ENCODE data around the gene HOXC11.

The HOXC11 gene

DNA sequence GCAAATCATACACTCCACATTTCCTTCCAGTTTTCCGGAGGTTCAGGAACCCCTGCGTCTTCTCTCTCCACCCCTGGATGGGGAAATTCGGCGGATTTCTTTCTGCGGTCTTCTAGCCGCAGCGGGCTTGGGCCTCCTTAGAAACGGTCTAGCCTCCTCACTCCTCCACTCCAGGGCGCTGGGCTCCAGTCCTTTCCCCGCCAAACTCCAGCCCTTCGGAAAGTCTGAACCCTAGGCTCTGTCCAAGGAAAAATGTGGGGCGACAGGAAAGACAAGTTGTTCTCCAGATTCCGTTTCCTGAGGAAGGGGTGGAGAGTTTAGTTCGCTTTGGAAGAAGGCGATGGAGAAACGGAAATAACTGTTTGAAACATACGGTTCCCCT lies 10.6 kb downstream of the HOXC11 start:
- no peak for DNase-seq

DNA sequence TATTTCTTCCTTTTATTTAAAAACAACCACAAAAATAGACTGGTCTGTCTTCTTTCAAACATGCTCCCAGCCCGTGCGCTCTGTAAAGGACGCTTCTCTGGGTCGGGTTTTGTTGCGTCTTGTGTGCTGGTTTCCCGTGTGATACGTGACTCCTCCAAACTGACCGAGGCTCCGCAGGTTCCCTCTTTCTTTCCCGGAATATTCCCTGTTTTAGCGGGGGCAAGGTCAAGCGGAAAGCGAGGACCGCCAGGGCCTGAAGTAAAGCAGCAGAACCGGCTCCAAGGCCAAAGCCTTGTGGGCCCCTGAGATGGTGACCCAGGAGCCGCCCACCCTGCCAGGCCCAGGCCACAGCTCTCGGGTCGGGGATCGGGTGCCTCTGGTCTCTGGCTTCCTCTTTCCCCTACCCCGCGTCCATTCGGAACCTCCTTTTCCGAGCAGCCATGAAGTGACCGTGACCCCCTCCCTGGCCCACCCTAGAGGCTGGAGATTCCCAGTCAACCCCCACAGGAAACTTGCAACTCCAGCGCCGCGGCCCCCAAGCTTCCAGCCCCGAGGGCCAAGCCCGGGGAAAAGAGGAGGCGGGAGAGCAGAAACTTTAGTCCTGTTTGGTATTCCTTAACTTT lies 11.1 kb downstream of the HOXC11 start:
- no peak for DNase-seq

DNA sequence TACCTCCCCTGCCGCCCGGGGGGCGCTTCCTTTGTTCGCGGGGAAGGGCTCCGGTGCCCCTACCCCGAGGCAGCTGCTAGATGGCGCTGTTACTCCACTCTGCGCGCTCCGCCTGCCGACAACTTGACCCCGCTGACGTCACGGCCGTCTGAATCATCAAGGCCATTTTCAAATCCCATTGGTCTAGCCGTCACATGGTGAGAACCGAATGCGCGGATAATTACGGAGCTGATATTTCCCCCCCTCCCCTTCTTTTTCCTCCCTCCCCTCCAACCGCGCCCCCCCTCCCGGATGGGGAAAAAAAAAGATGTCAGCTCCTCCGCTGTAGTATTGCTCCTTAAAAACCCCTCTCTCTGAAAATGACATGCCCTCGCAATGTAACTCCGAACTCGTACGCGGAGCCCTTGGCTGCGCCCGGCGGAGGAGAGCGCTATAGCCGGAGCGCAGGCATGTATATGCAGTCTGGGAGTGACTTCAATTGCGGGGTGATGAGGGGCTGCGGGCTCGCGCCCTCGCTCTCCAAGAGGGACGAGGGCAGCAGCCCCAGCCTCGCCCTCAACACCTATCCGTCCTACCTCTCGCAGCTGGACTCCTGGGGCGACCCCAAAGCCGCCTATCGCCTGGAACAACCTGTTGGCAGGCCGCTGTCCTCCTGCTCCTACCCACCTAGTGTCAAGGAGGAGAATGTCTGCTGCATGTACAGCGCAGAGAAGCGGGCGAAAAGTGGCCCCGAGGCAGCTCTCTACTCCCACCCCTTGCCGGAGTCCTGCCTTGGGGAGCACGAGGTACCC lies 12.2 kb downstream of the HOXC11 start, which contains the start of gene HOXC10:
TSS of gene HOXC10 (plus strand) at position 246 of the 791 bp plus-strand sequence. CDS start at position 360, 114 bp downstream.
- DNase-seq = peak in 26 of 58 donors; percentile 1 to 55 (median 12)

DNA sequence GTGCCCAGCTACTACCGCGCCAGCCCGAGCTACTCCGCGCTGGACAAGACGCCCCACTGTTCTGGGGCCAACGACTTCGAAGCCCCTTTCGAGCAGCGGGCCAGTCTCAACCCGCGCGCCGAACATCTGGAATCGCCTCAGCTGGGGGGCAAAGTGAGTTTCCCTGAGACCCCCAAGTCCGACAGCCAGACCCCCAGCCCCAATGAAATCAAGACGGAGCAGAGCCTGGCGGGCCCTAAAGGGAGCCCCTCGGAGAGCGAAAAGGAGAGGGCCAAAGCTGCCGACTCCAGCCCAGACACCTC lies 12.7 kb downstream of the HOXC11 start:
- DNase-seq = no peak

DNA sequence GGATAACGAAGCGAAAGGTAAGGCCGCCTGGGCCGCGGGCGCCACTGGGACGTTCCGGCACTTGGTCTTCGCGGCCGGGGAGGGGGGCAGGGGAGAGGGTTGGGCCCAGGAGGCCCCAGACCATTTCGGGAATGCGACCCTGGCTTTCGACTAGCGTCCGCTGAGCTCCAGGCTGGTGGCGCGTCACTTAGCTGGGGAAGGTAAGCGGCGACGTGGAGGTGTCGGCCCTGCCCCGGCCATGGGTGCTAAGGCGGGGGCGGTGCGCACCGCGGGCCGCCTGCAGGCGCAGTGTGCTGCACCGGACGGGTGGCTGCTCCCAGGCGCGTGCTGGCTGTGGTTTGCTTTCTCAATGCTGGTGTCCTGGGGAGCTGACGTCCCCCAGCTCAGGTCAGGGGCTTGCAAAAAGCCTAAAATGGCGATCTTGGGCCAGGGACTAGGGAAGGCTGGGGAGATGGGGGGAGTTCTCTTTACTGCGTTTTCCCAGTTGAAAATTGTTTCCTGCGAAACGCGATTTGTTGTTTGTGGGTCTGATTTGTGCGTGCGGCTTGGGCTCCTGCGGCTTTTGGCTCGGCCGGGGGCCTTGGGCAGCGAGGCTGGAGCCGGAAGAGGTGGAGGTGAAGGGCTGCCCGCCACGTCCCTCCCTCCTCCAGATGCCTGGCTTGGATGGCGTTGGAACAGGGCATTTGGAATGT lies 13.2 kb downstream of the HOXC11 start:
- no peak for DNase-seq

DNA sequence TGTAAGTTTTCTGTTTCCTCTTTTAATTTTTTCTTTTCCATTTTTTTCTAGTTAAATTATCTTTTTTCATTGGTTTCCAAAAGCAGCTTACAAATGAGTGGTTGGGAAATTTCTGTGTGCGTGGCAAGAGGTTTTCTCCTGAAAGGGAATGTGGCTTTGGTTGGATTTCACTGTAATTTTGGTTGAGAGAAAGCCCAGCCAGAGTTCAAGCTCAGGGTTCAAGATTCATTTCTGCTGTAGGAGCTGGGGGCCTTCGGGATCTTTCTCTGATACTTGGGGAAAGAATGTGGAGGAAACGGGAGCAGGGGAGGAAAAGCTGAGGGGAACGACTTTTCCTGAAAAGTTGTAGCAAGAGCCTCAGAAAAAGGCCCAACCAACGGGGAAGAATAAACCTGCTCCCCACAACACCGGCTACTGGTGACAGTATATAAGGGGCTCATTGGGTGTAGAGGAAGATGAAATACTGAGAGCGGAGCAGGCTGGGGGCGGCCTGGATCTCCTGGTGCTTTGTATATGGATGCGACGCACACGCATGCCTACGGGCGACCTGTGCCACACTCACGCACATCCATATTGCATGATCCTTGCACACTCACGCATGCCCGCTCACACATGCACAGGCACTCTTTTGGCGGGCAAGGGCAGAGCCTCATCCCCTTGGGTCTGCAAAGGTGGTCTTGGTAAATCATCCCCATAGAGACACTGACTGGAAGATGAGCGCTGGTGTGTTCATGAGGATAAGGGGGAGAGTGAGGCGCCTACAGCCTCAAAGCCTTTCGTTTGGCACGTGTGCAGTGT lies 14.0 kb downstream of the HOXC11 start:
- DNase-seq = no peak

DNA sequence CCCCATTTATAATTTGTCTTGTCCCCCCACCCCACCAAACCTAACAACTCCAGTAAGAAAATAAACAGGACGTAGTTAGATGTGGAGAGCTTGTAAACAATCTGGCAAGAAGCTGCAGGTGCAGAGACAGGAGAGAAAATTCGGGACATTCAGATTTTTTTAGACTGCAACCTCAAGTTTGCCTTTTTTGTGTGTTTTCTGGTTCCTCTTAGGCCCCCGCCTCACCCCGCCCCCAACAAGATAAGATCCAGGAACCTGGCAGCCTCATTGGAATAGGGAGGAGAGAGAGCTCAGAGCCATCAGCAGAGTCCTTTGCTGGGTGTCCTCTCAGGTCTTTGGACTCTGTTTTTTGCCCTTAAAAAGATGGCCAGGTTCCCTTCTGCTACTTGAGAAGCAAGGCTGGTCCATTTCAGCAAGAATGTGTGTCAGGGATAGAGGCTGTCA lies 14.9 kb downstream of the HOXC11 start:
- no peak for DNase-seq

DNA sequence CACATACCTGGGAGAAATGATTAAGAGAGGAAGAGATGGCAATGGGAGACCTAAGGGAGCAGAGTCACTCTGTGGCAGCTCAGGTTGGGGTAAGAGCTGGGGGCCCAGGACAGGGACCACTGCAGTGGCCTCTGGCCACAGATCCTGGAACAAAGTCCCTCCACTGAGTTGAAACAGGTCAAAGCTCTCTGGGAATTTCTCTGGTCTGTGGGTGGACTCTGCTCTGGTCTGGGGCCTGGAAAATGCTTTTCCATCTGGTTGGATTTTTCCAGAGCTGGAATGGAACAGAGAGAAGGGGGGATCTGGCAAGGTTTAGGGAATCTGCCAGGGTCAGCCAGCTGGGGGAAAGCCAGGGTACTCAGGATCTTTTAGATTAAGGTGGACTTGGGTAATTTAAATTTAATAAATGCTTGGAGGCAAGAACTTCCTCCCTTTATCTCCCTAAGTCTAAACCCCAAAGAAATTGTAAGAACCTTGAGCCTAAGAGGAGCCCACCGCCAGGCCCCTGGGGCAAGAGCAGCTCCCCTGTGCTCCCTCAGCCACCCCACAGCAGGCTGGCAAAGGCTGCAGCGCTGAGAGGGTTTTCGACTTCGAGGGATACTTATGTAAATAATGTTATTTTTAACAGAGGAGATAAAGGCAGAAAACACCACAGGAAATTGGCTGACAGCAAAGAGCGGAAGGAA lies 15.8 kb downstream of the HOXC11 start:
- no peak for DNase-seq

DNA sequence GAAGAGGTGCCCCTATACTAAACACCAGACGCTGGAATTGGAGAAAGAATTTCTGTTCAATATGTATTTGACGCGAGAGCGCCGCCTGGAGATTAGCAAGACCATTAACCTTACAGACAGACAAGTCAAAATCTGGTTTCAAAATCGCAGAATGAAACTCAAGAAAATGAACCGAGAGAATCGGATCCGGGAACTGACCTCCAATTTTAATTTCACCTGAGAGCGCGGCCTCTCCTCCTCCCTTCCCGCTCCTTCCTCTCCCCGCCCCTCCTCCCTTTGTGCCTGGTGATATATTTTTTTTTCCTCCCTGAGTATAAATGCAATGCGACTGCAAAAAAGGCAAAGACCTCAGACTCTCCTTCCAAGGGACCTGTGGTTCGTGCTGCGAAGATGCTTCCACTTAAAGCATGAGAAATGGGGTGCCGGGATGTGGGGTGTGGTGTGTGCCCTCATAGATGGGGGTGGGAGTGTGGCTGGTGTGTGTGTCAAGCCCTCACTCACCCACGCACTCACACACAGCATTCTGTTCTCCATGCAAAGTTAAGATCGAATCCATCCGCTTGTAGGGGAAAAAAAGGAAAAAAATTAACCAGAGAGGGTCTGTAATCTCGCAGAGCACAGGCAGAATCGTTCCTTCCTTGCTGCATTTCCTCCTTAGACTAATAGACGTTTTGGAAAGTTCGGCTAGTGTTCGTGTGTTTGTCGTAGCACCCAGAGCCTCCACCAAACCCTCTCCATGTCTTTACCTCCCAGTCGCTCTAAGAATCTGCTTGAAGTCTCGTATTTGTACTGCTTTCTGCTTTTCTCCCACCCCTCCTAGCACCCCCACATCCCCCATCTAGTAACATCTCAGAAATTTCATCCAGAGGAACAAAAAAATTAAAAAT lies 16.5 kb downstream of the HOXC11 start:
- peak in 4 of 58 donors; percentile 3 to 12 (median 4) for DNase-seq

DNA sequence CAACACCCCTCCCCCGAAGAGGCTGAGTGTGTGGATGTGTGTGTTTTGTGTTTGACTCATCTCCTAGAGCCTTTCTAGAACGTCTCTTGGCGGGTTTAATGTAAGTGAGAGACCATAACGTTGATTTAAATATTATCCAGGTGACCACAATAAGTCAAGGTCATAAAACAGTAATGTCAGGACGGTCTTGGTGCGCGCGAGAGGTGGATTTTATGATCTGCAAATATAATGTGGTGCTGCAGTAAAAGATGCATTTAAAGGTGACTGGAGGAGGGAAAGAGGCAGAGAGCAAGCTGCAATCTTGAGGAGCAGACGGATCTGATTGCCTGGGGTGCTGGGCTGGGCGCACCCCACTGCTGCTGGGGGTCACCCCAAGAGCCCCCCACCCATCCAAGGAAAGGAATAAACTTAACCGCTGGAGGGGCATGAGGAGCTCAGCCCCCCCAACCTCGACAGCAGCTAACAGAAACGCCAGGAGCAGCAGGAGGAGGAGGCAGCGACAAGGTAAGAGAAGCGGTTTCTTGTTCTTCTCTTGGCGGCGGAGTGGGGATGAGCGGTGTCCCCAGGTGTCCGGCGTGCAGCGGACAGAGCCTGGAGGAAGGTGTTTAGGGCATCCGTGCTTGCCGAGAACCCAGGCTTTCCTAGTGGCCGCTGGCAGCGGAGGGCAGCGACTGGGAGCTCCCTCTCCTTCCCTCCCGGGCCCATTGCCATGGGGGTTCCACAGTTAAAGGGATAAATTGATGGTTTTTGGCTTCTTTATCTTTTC lies 17.6 kb downstream of the HOXC11 start:
- no peak for DNase-seq

DNA sequence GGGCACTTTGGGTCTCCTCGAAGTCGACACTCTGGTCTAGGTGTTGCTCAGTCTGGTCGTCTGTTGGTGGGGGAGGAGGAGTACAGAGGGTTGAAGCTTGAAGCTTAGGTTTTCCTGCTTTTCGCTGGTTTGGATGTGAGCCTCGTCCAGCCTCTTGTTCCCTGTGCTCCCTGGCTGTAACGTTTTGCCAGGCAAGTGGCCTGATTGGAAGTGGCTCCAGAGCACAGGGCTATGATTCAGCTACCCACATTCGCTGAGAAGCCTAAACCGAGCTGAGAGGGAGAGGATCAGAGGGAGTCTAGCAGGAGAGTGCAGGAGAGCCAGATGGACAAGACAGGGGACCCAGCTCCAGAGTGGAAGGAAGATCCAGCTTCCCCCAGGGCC lies 18.1 kb downstream of the HOXC11 start:
- DNase-seq = no peak

DNA sequence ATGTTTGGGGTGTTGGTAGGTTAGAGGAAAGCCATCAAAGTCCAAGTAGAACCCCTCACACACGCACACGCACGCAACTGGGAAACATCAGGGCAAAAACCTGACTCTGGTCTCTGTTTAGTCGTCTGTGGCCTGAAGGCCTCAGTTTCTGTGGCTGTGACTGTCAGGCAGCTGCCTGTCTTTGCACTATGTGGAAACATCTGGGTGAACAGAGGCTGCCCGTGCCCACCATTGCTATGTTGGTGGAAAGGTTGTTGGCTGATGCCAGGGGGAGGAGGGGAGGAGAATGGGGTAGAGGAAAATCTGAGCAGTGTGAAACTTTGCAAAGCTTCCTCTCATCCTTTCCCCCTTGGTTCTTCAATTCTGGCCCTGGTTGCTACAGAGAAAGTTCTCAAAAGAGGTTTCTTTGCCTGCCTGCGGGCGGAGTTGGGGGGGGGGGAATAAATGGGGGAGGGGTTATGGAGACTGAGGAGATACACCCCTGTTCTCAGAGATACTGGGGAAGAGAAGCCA lies 19.5 kb downstream of the HOXC11 start:
- DNase-seq = no peak

DNA sequence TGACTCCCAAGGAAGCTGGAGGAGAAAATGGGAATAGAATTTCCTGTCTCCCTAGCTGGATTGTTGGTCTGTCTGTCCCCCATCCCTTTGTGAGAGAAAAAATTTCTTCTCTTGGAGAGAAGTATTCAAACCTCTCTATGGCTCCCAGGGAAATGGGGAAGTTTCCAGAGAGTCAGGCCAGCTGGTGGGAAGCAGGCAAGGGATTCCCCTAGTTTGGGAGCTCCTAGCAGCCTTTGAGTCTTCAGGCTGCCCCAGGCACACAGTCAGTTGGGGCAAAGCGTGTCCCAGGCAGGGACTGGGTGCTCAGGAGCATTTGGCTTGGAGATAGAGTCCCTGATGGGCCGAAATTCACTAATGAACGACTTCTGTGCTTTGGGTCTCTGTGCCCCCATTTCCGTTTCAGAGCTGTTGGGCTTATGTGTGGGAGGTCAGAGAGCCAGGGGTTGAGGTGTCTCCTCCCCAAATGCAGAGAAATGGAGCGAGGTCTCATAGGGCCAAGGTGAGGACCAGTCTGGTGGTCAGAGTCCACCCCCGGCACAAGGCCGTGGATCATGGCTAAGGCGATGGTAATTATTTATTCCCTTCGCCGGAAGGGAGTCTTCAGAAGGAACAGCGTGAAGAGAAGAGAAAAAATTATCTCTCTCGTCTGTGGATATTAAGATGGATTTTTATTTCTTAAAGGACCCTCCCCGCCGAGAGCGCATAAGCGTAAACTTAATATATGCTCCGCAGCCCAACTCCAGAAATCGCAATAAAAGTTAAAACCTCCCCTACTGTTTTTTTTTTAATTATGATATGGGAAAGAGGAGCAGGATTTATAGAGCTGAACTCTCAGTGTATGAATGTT lies 20.5 kb downstream of the HOXC11 start:
- DNase-seq = no peak

DNA sequence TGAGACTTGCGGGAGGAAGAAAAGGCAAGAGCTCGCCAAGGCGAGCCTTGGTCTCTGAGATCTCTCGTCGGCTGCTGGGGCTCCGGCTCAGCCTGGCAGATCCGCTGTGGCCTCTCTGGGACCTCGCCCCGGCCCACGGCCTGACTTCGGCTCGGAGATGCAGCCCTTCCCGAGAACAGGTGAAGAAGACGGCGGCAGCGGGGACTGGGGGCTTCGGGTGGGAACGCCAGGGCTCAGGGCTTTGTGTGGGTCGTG lies 21.0 kb downstream of the HOXC11 start:
- no peak for DNase-seq

DNA sequence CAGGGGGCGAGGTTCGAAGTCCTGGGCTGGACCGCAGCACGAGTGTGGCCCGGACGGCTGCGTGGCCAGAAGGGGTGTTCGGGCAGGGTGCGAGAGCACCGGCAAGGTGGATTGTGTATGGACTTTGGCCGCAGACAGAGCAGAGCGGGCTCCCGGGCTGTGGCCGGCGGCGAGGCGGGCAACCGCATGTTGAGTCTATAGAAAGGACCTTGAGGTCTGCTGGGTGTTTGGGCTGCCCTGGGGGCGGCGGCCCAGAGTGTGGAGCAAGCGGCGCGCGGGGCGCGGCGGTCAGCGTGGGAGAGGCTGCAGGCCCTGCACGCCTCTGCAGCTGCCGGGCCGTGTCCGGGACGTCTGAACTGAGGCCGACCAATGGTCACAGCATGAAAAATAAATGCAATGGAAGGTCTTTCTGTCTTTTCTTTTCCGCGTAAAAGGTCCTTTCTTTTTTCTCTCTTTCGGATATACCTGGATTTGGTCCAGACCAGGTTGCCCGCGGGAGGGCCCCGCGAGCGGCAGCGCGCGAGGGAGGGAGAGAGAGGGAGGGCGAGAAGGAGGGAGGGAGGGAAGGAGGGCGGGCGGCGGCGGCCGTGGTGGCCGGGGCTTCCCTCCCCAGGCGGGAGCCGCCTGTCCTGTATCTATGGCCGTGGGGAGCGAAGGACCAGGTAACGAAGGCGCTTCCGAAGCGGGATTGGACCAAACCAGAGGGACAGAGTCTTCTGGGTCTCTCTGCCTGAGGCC lies 21.5 kb downstream of the HOXC11 start:
- no peak for DNase-seq

DNA sequence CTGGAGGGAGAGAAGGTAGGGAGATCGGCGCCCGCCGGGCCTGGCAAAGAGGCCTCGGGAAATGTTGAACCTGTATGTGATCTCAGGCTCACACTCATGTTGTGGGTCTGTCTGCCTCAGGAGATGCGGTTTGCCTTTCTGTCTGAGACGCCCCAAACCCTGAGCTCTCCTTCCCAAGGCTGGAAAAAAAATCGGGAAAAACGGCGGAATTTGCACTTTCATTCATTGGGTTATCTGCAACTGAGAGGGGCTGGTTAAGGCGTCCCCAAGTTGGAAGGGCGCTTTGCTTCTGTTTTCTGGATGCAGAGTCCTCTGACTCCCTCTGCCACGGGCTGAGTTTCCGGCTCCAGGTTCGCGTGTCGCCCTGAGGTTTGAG lies 22.1 kb downstream of the HOXC11 start:
- no peak for DNase-seq

DNA sequence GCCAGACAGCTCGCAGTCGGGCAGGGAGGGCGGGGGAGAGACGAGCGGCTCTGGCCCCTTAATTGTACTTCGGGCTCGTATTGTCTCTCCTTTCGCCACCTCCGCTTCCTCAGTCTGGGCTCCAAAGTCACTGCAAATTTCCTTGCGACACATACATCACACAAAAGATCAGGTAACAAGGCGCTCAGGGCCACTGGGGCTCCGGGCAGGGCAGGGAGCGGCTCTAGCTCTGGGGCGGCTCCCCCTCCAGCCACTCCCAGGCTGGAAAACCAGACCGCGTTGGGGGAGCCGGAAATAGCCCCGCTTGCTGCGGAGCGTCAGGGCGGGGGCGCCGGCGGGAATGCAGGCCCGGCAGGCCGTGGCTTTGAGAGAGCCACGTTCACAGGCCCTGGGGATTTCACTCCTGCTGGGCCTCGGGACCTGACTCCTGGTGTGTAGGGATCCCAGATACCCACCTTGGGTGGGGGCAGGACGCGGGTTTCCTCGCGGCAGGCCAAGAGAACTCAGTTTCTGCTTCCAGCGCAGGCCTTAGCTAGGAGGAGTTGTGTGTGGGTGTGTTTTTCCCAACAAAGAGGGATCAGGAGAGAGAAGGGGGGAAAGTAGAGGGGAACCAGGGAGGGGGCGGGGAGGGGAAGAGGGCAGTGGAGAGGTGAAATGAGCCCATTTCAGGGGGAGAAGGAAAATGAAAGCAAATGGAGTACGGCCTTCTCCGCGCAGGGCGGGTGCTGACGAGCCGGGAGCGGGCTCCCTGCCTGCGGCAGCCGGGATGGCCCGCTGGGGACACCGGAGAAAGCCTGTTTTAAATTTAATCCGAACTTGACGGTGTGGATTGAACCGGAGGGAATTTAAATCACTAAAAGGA lies 22.7 kb downstream of the HOXC11 start:
- no peak for DNase-seq
